Measurements from ENCODE around the gene ABAT. TPM values are rescaled to one million over a fixed set of nuclear protein-coding genes. Genes with fewer than 3 reads are reported as not detected.

ABAT gene
- total RNA-seq, 1 donor from 2014 or later, result 9.8 TPM

DNA sequence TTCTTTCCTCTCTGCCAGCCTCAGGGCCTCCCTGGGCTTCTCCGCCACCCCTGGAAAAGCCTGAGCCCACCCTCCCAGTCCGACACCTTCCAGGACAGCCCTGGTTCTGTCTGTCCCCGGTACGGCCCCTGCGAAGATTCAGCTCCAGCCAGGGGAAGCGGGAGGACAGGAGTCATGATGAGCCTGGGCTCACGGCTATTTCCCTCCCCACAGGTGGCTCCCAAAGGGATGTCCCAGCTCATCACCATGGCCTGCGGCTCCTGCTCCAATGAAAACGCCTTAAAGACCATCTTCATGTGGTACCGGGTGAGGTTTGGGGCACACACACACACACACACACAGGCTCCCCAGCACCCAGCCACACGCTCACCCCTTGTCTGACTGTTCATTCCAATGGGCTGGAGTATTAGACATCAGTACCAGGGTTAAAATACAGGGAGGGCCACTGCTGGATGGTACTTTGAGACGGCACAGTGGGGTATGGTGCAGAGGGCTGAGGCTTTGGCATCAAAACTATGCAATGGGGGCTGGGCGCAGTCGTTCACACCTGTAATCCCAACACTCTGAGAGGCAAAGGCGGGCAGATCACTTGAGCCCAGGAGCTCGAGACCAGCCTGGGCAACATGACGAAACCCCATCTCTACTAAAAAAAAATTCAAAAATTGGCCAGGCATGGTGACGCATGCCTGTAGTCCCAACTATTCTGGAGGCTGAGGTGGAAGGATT lies 90.3 kb downstream of the ABAT start:
- H3K36me3 ChIP-seq, result peaks cover 5% of the 10 kb centered on the region
- no peak for DNase-seq
- intact Hi-C loops (cut with DNase I), result no loop called here

DNA sequence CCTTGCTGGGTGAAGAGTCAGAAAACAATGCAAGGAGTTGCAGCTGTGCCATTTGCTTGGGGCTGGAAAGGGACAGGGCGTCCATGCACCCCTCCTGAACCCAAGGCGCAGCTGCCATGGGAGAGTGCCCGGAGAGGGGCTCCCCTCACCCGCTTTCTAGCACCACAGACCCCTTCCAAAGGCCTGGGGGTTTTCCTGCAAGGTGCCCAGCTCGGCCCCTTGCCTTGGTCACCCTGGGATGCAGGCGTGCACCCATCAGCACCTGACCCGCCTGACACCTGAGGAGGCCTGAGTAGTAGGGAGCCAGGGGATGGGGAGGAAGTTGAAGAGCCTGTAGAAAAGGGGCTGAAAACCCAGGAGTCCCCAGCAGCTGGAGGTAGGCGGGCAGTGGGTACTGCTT lies 92.8 kb downstream of the ABAT start:
- TF ChIP-seq, protein P1, sequence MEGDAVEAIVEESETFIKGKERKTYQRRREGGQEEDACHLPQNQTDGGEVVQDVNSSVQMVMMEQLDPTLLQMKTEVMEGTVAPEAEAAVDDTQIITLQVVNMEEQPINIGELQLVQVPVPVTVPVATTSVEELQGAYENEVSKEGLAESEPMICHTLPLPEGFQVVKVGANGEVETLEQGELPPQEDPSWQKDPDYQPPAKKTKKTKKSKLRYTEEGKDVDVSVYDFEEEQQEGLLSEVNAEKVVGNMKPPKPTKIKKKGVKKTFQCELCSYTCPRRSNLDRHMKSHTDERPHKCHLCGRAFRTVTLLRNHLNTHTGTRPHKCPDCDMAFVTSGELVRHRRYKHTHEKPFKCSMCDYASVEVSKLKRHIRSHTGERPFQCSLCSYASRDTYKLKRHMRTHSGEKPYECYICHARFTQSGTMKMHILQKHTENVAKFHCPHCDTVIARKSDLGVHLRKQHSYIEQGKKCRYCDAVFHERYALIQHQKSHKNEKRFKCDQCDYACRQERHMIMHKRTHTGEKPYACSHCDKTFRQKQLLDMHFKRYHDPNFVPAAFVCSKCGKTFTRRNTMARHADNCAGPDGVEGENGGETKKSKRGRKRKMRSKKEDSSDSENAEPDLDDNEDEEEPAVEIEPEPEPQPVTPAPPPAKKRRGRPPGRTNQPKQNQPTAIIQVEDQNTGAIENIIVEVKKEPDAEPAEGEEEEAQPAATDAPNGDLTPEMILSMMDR (IDR thresholded peaks at IDR 0.05), result no peak
- DNase-seq, result no peak
- no peak overlapping the region for H3K4me3 ChIP-seq
- H3K27me3 ChIP-seq, result no peaks in the 10 kb centered on the region
- no peaks in the 10 kb centered on the region for H3K9me3 ChIP-seq
- H3K36me3 ChIP-seq, result peaks cover 5% of the 10 kb centered on the region
- ATAC-seq, result peak; percentile 21
- H3K4me1 ChIP-seq, result no peaks in the 10 kb centered on the region
- H3K27ac ChIP-seq, result no peak overlapping the region
- intact Hi-C loops (cut with DNase I), result no loop called here

More for the DNA sequence above, 90.3 kb downstream of the ABAT start:
- Histone ChIP-seq H3K27ac (no peak overlapping the region), H3K4me3 (no peak overlapping the region), H3K9me3 (no peaks in the 10 kb centered on the region), H3K27me3 (no peaks in the 10 kb centered on the region), H3K4me1 (no peaks in the 10 kb centered on the region)
- ATAC-seq, result no peak
- TF ChIP-seq, protein P1 (IDR thresholded peaks at IDR 0.05), result no peak

DNA sequence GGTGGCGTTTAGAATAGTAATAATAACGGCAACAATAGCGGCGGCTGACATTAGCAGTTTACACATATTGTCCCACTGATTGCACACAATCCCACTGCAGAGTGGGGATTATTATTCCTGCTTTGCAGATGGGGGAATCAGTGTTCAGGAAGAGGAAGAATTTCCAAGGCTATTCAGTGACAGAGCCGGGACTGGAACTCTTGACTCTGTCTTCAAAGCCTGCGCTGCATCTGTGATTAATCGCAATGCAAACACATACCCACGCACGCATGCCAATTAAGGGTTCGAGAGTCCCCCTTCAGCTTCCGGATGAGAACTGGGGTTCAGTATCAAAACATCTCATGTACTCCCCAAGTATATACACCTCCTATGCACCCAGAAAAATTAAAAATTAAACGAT lies 93.9 kb downstream of the ABAT start:
- Histone ChIP-seq H3K9me3 (no peaks in the 10 kb centered on the region), H3K4me3 (no peak overlapping the region), H3K36me3 (peaks cover 5% of the 10 kb centered on the region), H3K27ac (no peak overlapping the region), H3K27me3 (no peaks in the 10 kb centered on the region), H3K4me1 (no peaks in the 10 kb centered on the region)
- TF ChIP-seq, protein P1 (IDR thresholded peaks at IDR 0.05), result no peak
- intact Hi-C loops (cut with DNase I), result no loop called here
- DNase-seq (no peak), ATAC-seq (no peak)

DNA sequence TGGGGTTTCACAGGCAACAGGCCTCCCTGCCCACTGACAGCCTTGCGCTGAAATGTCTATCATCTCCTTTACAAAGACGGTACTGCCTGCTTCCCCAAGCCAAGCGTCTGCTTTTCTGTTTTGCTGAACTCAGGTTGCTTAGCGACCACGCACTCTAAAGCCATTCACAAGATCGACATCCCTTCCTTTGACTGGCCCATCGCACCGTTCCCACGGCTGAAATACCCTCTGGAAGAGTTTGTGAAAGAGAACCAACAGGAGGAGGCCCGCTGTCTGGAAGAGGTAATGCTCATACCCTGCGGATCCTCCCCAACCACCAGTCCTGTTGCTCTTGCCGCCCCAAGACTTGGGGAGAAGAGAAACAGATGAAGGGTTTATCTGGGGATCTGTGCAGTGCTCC lies 94.3 kb downstream of the ABAT start:
- no peaks in the 10 kb centered on the region for H3K27me3 ChIP-seq
- H3K4me3 ChIP-seq, result no peak overlapping the region
- DNase-seq, result no peak
- ATAC-seq, result no peak
- no peak overlapping the region for H3K27ac ChIP-seq
- no peaks in the 10 kb centered on the region for H3K4me1 ChIP-seq
- intact Hi-C loops (cut with DNase I), result no loop called here
- H3K9me3 ChIP-seq, result no peaks in the 10 kb centered on the region
- H3K36me3 ChIP-seq, result peaks cover 5% of the 10 kb centered on the region
- TF ChIP-seq, protein P1 (IDR thresholded peaks at IDR 0.05), result no peak

DNA sequence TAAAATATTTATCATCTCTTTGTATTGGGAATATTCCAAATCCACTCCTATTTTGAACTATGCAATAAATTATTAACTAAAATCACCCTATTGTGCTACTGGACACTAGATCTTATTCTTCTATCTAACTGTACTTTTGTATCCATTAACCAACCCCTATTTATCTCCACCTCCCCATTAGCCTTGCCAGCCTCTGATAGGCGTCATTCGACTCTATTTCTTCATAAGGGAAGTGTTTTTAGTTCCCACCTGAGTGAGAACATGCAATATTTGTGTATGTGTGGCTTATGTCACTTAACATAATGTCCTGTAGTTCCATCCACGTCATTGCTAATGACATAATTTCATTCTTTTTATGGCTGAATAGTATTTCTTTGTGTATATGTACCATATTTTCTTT lies 99.1 kb downstream of the ABAT start:
- TF ChIP-seq, protein P1 (IDR thresholded peaks at IDR 0.05), result no peak
- no peak for DNase-seq
- Histone ChIP-seq H3K27ac (no peak overlapping the region), H3K27me3 (no peaks in the 10 kb centered on the region), H3K4me3 (no peak overlapping the region), H3K9me3 (no peaks in the 10 kb centered on the region), H3K4me1 (no peaks in the 10 kb centered on the region), H3K36me3 (peaks cover under 1% of the 10 kb centered on the region)
- intact Hi-C loops (cut with DNase I), result no loop called here
- ATAC-seq, result no peak
